ENCODE results near the gene MPP3.
"Not testable (repeated sequence)": the region's sequence is repeated elsewhere in the genome, so short reads cannot be mapped to it uniquely, and the experiment has no call there.

Gene MPP3

GRCh38 chr17:43801844-43802243 is 31.1 kb downstream of the MPP3 start:
- DNase-seq = no peak

GRCh38 chr17:43800736-43801135 is 32.2 kb downstream of the MPP3 start:
- no peak for DNase-seq

- DNase-seq = no peak
Observed at GRCh38 chr17:43799047-43799446, 33.9 kb downstream of the MPP3 start.

GRCh38 chr17:43798024-43798423 is 34.9 kb downstream of the MPP3 start:
- not testable (repeated sequence) for DNase-seq

- DNase-seq = not testable (repeated sequence)
Observed at GRCh38 chr17:43792668-43793067, 40.3 kb downstream of the MPP3 start.

- DNase-seq = peak; percentile 21
Observed at GRCh38 chr17:43791589-43791988, 41.4 kb downstream of the MPP3 start.

- DNase-seq = no peak
Observed at GRCh38 chr17:43790311-43790940, 42.5 kb downstream of the MPP3 start.

GRCh38 chr17:43789482-43789881 is 43.5 kb downstream of the MPP3 start:
- DNase-seq = no peak

- DNase-seq = no peak
Observed at GRCh38 chr17:43788540-43788939, 44.4 kb downstream of the MPP3 start.

- no peak for DNase-seq
Observed at GRCh38 chr17:43787728-43788127, 45.2 kb downstream of the MPP3 start.

- no peak for DNase-seq
Observed at GRCh38 chr17:43784628-43785101, 48.3 kb downstream of the MPP3 start.

GRCh38 chr17:43784068-43784467 is 48.9 kb downstream of the MPP3 start:
- DNase-seq = no peak

GRCh38 chr17:43782913-43783680 is 49.8 kb downstream of the MPP3 start:
- DNase-seq = no peak

GRCh38 chr17:43780135-43780534 is 52.8 kb downstream of the MPP3 start, which contains the start of gene CFAP97D1:
Gene CFAP97D1, plus strand, starts transcription at chr17:43780435. Its CDS starts 28 bp downstream, at chr17:43780463.
- DNase-seq = no peak

- no peak for DNase-seq
Observed at GRCh38 chr17:43779145-43780125, 53.5 kb downstream of the MPP3 start.

GRCh38 chr17:43778337-43779144 is 54.4 kb downstream of the MPP3 start, which contains the start of gene DUSP3:
Gene DUSP3, minus strand, starts transcription at chr17:43778977. Its CDS starts 53 bp downstream, at chr17:43778924.
- peak; percentile 76 for DNase-seq

GRCh38 chr17:43774304-43775250 is 58.4 kb downstream of the MPP3 start:
- no peak for DNase-seq

- DNase-seq = peak; percentile 40
Observed at GRCh38 chr17:43772877-43773648, 59.9 kb downstream of the MPP3 start.

- no peak for DNase-seq
Observed at GRCh38 chr17:43771463-43771862, 61.5 kb downstream of the MPP3 start.

- DNase-seq = no peak
Observed at GRCh38 chr17:43770957-43771356, 62.0 kb downstream of the MPP3 start.
